ENCODE measurements around the gene NDST4.
"Not testable (repeated sequence)": the region's sequence is repeated elsewhere in the genome, so short reads cannot be mapped to it uniquely, and the experiment has no call there.

NDST4 gene

GRCh38 chr4:114997576-114998247 is 115.7 kb downstream of the NDST4 start:
- Histone ChIP-seq H3K9me3 (ENCODE audit: control insufficient read depth, low read length) (no peaks in the 10 kb centered on the region), H3K27ac (no peak overlapping the region), H3K27me3 (ENCODE audit: control insufficient read depth, insufficient read depth, low read length) (no peaks in the 10 kb centered on the region), H3K4me2 (ENCODE audit: low read length) (no peak overlapping the region), H3K36me3 (ENCODE audit: control insufficient read depth, insufficient read depth, low read length) (no peaks in the 10 kb centered on the region), H2AFZ (no peak overlapping the region), H3K79me2 (no peaks in the 10 kb centered on the region), H3K4me1 (no peaks in the 10 kb centered on the region), H3K9ac (no peak overlapping the region), H3K4me3 (ENCODE audit: low read depth, low read length) (no peak overlapping the region)
- TF ChIP-seq, protein P1, sequence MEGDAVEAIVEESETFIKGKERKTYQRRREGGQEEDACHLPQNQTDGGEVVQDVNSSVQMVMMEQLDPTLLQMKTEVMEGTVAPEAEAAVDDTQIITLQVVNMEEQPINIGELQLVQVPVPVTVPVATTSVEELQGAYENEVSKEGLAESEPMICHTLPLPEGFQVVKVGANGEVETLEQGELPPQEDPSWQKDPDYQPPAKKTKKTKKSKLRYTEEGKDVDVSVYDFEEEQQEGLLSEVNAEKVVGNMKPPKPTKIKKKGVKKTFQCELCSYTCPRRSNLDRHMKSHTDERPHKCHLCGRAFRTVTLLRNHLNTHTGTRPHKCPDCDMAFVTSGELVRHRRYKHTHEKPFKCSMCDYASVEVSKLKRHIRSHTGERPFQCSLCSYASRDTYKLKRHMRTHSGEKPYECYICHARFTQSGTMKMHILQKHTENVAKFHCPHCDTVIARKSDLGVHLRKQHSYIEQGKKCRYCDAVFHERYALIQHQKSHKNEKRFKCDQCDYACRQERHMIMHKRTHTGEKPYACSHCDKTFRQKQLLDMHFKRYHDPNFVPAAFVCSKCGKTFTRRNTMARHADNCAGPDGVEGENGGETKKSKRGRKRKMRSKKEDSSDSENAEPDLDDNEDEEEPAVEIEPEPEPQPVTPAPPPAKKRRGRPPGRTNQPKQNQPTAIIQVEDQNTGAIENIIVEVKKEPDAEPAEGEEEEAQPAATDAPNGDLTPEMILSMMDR (IDR thresholded peaks at IDR 0.05) = no peak

GRCh38 chr4:114986133-114986532 is 127.3 kb downstream of the NDST4 start:
- H3K4me1 ChIP-seq = no peaks in the 10 kb centered on the region
- no peaks in the 10 kb centered on the region for H3K36me3 ChIP-seq (ENCODE audit: control insufficient read depth, insufficient read depth, low read length)
- no peak overlapping the region for H3K9ac ChIP-seq
- H3K27ac ChIP-seq = no peak overlapping the region
- H3K27me3 ChIP-seq (ENCODE audit: control insufficient read depth, insufficient read depth, low read length) = no peaks in the 10 kb centered on the region
- no peaks in the 10 kb centered on the region for H3K9me3 ChIP-seq (ENCODE audit: control insufficient read depth, low read length)
- no peak overlapping the region for H3K4me2 ChIP-seq (ENCODE audit: low read length)
- H2AFZ ChIP-seq = no peak overlapping the region
- TF ChIP-seq, protein P1 (IDR thresholded peaks at IDR 0.05) = no peak
- no peak overlapping the region for H3K4me3 ChIP-seq (ENCODE audit: low read depth, low read length)
- no peaks in the 10 kb centered on the region for H3K79me2 ChIP-seq

GRCh38 chr4:114980932-114981708 is 132.3 kb downstream of the NDST4 start:
- no peak overlapping the region for H3K4me3 ChIP-seq (ENCODE audit: low read depth, low read length)
- no peak overlapping the region for H3K27ac ChIP-seq
- H3K4me1 ChIP-seq = no peaks in the 10 kb centered on the region
- H2AFZ ChIP-seq = no peak overlapping the region
- TF ChIP-seq, protein P1 (IDR thresholded peaks at IDR 0.05) = no peak
- H3K9ac ChIP-seq = no peak overlapping the region
- H3K9me3 ChIP-seq (ENCODE audit: control insufficient read depth, low read length) = no peaks in the 10 kb centered on the region
- no peaks in the 10 kb centered on the region for H3K36me3 ChIP-seq (ENCODE audit: control insufficient read depth, insufficient read depth, low read length)
- H3K79me2 ChIP-seq = no peaks in the 10 kb centered on the region
- no peaks in the 10 kb centered on the region for H3K27me3 ChIP-seq (ENCODE audit: control insufficient read depth, insufficient read depth, low read length)
- H3K4me2 ChIP-seq (ENCODE audit: low read length) = no peak overlapping the region

DNA sequence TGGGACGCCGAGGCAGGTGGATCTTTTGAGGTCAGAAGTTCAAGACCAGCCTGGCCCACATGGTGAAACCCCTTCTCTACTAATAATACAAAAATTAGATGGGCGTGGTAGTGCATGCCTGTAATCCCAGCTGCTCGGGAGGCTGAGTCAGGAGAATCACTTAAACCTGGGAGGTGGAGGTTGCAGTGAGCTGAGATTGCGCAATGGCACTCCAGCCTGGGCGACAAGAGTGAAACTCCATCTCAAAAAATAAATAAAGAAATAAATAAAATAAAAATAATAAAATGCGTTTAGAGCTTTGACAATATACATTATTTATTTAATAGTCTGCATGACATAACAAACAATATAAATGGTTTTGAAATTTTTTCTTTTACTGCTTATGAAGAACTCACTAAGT is 133.0 kb downstream of the NDST4 start:
- H3K4me3 ChIP-seq (ENCODE audit: low read depth, low read length); H3K4me2 ChIP-seq (ENCODE audit: low read length); H3K36me3 ChIP-seq (ENCODE audit: control insufficient read depth, insufficient read depth, low read length): not testable (repeated sequence)

DNA sequence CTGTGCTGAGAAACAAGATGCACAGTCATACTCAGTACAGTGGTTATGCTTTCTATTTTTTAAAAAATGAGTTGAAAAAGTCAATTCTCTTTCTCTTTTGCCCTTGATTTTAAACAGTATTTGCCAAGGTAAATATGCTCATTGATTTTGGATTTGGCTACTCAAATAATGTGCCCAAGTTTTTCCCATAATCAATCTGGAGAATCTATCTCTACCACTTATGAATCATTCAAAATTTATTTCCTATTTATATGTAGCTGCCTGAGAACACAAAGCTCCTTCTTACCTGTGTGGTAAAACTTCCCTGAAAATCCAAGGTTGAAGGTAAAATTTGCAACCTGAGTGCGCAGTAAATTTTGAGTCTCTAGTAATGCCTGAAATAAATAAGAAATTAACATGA is 136.5 kb downstream of the NDST4 start:
- no peak overlapping the region for H3K4me3 ChIP-seq (ENCODE audit: low read depth, low read length)
- H2AFZ ChIP-seq = no peak overlapping the region
- no peak overlapping the region for H3K4me2 ChIP-seq (ENCODE audit: low read length)
- no peaks in the 10 kb centered on the region for H3K9me3 ChIP-seq (ENCODE audit: control insufficient read depth, low read length)
- no peak overlapping the region for H3K27ac ChIP-seq
- no peaks in the 10 kb centered on the region for H3K79me2 ChIP-seq
- no peak overlapping the region for H3K9ac ChIP-seq
- TF ChIP-seq, protein P1 (IDR thresholded peaks at IDR 0.05) = no peak
- no peaks in the 10 kb centered on the region for H3K4me1 ChIP-seq
- no peaks in the 10 kb centered on the region for H3K36me3 ChIP-seq (ENCODE audit: control insufficient read depth, insufficient read depth, low read length)
- no peaks in the 10 kb centered on the region for H3K27me3 ChIP-seq (ENCODE audit: control insufficient read depth, insufficient read depth, low read length)

More for the DNA sequence above, 133.0 kb downstream of the NDST4 start:
- not testable (repeated sequence) for H3K4me1 ChIP-seq; H2AFZ ChIP-seq; H3K27ac ChIP-seq; H3K27me3 ChIP-seq (ENCODE audit: control insufficient read depth, insufficient read depth, low read length); H3K9ac ChIP-seq; H3K79me2 ChIP-seq; H3K9me3 ChIP-seq (ENCODE audit: control insufficient read depth, low read length)

Measured in parathyroid adenoma (tissue), 2 donors.